ENCODE measurements around the gene CPT1C. TPM values are rescaled to one million over a fixed set of nuclear protein-coding genes. Genes with fewer than 3 reads are reported as not detected.
A peak's percentile ranks its signal among the peaks of the same experiment; 100 is the strongest.

The CPT1C gene
- total and polyA plus RNA-seq, 2 experiments from 2014 or later, result 6.2 to 6.8 TPM

- DNase-seq (ENCODE audit: low spot score), result peak; percentile 44
- H3K9me2 ChIP-seq (replicated peaks; ENCODE audit: insufficient read depth), result no peaks in the 10 kb centered on the region
- no peaks in the 10 kb centered on the region for H3K79me2 ChIP-seq
- TF ChIP-seq CTCF (IDR thresholded peaks at IDR 0.05; ENCODE audit: poor library complexity), result no peak
- no peak for TF ChIP-seq EZH2phosphoT487 (IDR thresholded peaks at IDR 0.05; ENCODE audit: low read depth, severe bottlenecking, unreplicated experiment)
- H4K20me1 ChIP-seq (ENCODE audit: insufficient read depth, poor library complexity, severe bottlenecking), result no peaks in the 10 kb centered on the region
- peak overlapping the region; percentile 88 for H3K27ac ChIP-seq
- H3K4me1 ChIP-seq (ENCODE audit: insufficient read depth), result peaks cover 4% of the 10 kb centered on the region
- peak overlapping the region; percentile 44 for H3K4me2 ChIP-seq
- H3K27me3 ChIP-seq, result no peaks in the 10 kb centered on the region
- H2AFZ ChIP-seq, result peak overlapping the region; percentile 31
- H3K36me3 ChIP-seq (replicated peaks; ENCODE audit: insufficient read depth, low read depth), result no peaks in the 10 kb centered on the region
- no peak overlapping the region for H3K4me3 ChIP-seq
- 67% methylated on average over 23 of the region's 23 CpGs for WGBS (ENCODE audit: low lambda C conversion rate, missing lambda C conversion rate)
- no peaks in the 10 kb centered on the region for H3K9me3 ChIP-seq (ENCODE audit: low read depth)
Observed at GRCh38 chr19:49727217-49728030, 36.5 kb downstream of the CPT1C start.

GRCh38 chr19:49730166-49730565 lies 39.2 kb downstream of the CPT1C start:
- WGBS (ENCODE audit: low lambda C conversion rate, missing lambda C conversion rate), result 96% methylated on average over 5 of the region's 5 CpGs
- no peak for DNase-seq (ENCODE audit: low spot score)
- H4K20me1 ChIP-seq (ENCODE audit: insufficient read depth, poor library complexity, severe bottlenecking), result no peaks in the 10 kb centered on the region
- peaks cover 4% of the 10 kb centered on the region for H3K4me1 ChIP-seq (ENCODE audit: insufficient read depth)
- TF ChIP-seq CTCF (IDR thresholded peaks at IDR 0.05; ENCODE audit: poor library complexity) (no peak), EZH2phosphoT487 (IDR thresholded peaks at IDR 0.05; ENCODE audit: low read depth, severe bottlenecking, unreplicated experiment) (no peak), EZH2 (IDR thresholded peaks at IDR 0.05; ENCODE audit: borderline replicate concordance) (no peak)
- no peaks in the 10 kb centered on the region for H3K9me3 ChIP-seq (ENCODE audit: low read depth)
- no peaks in the 10 kb centered on the region for H3K27me3 ChIP-seq
- no peaks in the 10 kb centered on the region for H3K79me2 ChIP-seq
- no peak overlapping the region for H3K4me3 ChIP-seq
- H3K36me3 ChIP-seq (replicated peaks; ENCODE audit: insufficient read depth, low read depth), result no peaks in the 10 kb centered on the region
- no peak overlapping the region for H3K4me2 ChIP-seq
- no peak overlapping the region for H2AFZ ChIP-seq
- no peaks in the 10 kb centered on the region for H3K9me2 ChIP-seq (replicated peaks; ENCODE audit: insufficient read depth)
- no peak overlapping the region for H3K27ac ChIP-seq

- H3K4me1 ChIP-seq (ENCODE audit: insufficient read depth), result no peaks in the 10 kb centered on the region
- no peak overlapping the region for H3K27ac ChIP-seq
- no peaks in the 10 kb centered on the region for H3K79me2 ChIP-seq
- H3K9me3 ChIP-seq (ENCODE audit: low read depth), result no peaks in the 10 kb centered on the region
- no peaks in the 10 kb centered on the region for H3K9me2 ChIP-seq (replicated peaks; ENCODE audit: insufficient read depth)
- H3K36me3 ChIP-seq (replicated peaks; ENCODE audit: insufficient read depth, low read depth), result no peaks in the 10 kb centered on the region
- no peak overlapping the region for H3K4me3 ChIP-seq
- no peak overlapping the region for H3K4me2 ChIP-seq
- no peaks in the 10 kb centered on the region for H3K27me3 ChIP-seq
- WGBS (ENCODE audit: low lambda C conversion rate, missing lambda C conversion rate), result 91% methylated on average over 4 of the region's 4 CpGs
- no peaks in the 10 kb centered on the region for H4K20me1 ChIP-seq (ENCODE audit: insufficient read depth, poor library complexity, severe bottlenecking)
- DNase-seq (ENCODE audit: low spot score), result no peak
- TF ChIP-seq EZH2 (IDR thresholded peaks at IDR 0.05; ENCODE audit: borderline replicate concordance) (no peak), EZH2phosphoT487 (IDR thresholded peaks at IDR 0.05; ENCODE audit: low read depth, severe bottlenecking, unreplicated experiment) (no peak), CTCF (IDR thresholded peaks at IDR 0.05; ENCODE audit: poor library complexity) (no peak)
- no peak overlapping the region for H2AFZ ChIP-seq
Observed at GRCh38 chr19:49738268-49738667, 47.4 kb downstream of the CPT1C start.

Data from hepatocyte (in vitro differentiated cells).